ENCODE data around the gene FOXS1. TPM values are rescaled to one million over a fixed set of nuclear protein-coding genes. Genes with fewer than 3 reads are reported as not detected.

Gene FOXS1
- total RNA-seq, 3 donors from 2014 or later: 0.60 TPM; not detected in 2

GRCh38 chr20:31869942-31870725 lies 24.7 kb upstream of the FOXS1 start, which contains the start of the genes DUSP15 and TTLL9:
DUSP15 (minus strand) TSS chr20:31870527; CDS start chr20:31870337, 190 bp downstream.
TTLL9 (plus strand) TSS chr20:31870634; CDS start chr20:31871127, 493 bp downstream.
- TF ChIP-seq CTCF (IDR thresholded peaks at IDR 0.05): no peak
- ATAC-seq (peak; percentile 79), DNase-seq (peak in 2 of 3 donors; percentile 35 to 52)
- intact Hi-C loops (cut with DNase I, micrococcal nuclease): no loop called here
- peak within 1 kb of the TSS; percentile 17 for H3K4me3 ChIP-seq
- no peaks in the 10 kb centered on the region for H3K36me3 ChIP-seq (ENCODE audit: low read depth)
- peaks cover 13% of the 10 kb centered on the region for H3K4me1 ChIP-seq (ENCODE audit: low read depth)
- H3K9me3 ChIP-seq: no peaks in the 10 kb centered on the region

DNA sequence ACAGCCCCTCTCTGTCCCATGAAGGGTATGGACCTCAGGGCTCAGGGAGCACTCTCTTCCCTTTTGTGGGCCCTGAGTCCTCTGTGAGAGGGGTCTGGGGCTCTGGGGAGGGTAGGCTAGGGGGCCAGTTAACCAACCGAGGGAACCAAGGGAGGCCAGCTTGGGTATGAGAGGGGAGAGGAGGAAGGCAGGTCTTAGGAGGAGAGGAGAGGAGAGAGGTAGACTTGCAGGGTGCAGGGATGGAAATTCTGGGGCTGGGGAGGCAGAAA lies 24.2 kb upstream of the FOXS1 start:
- no peaks in the 10 kb centered on the region for H3K9me3 ChIP-seq
- DNase-seq: no peak
- intact Hi-C loops (cut with DNase I, micrococcal nuclease): no loop called here
- no peak for TF ChIP-seq CTCF (IDR thresholded peaks at IDR 0.05)
- no peak overlapping the region for H3K4me3 ChIP-seq
- H3K36me3 ChIP-seq (ENCODE audit: low read depth): no peaks in the 10 kb centered on the region
- ATAC-seq: no peak
- peaks cover 13% of the 10 kb centered on the region for H3K4me1 ChIP-seq (ENCODE audit: low read depth)

DNA sequence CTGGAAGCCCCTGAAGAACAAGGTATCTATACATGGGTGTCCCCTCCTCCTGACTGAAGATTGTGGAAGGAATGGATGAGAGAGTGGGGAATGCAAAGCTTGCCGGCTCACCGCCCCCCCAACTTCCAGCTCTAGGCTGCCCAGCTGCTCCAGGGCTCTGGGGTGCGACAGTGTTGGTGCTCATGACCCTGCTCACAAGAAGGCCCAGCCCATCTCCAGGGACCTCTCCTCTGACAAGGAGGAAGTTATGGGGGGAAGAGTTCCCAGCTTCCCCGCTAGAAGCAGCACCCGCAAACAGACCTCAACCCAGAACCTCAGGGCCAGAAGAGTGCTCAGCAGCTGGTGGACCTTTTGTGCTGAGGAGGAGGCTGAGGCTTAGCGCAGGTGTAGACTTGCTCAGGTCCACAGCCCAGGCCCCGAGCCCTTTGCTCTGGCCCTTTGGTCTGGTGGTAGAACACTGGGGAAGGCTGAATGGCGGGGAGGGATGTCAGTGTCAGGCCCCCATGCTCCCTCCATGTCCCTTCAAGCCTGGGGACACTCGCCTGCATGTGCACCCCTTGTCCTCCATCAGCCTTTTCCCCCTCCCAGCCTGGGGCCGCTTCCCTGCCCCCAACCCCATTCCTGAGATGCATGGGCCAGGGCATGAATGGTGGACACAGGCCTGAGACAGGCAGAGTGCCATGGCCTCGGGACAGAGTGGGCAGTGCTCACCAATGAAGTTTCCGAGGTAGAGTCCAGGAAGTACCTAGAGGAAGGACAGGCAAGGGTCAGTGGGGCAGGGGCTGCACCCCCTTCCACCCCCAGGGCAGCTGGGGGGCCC lies 23.7 kb upstream of the FOXS1 start:
- Histone ChIP-seq H3K9me3 (no peaks in the 10 kb centered on the region), H3K4me1 (ENCODE audit: low read depth) (peaks cover 13% of the 10 kb centered on the region), H3K36me3 (ENCODE audit: low read depth) (no peaks in the 10 kb centered on the region), H3K4me3 (no peak overlapping the region)
- no peak for DNase-seq
- ATAC-seq: no peak
- intact Hi-C loops (cut with DNase I, micrococcal nuclease): no loop called here
- no peak for TF ChIP-seq CTCF (IDR thresholded peaks at IDR 0.05)

- no peak for DNase-seq
- TF ChIP-seq CTCF (IDR thresholded peaks at IDR 0.05): no peak
- ATAC-seq: no peak
- H3K9me3 ChIP-seq: no peaks in the 10 kb centered on the region
- no peaks in the 10 kb centered on the region for H3K36me3 ChIP-seq (ENCODE audit: low read depth)
- no peak overlapping the region for H3K4me3 ChIP-seq
- intact Hi-C loops (cut with DNase I, micrococcal nuclease): no loop called here
- peaks cover 15% of the 10 kb centered on the region for H3K4me1 ChIP-seq (ENCODE audit: low read depth)
Observed at GRCh38 chr20:31866221-31866620, 20.8 kb upstream of the FOXS1 start.

GRCh38 chr20:31864521-31865400 lies 19.4 kb upstream of the FOXS1 start:
- Histone ChIP-seq H3K4me1 (ENCODE audit: low read depth) (peaks cover 13% of the 10 kb centered on the region), H3K9me3 (no peaks in the 10 kb centered on the region), H3K36me3 (ENCODE audit: low read depth) (no peaks in the 10 kb centered on the region), H3K4me3 (no peak overlapping the region)
- no peak for TF ChIP-seq CTCF (IDR thresholded peaks at IDR 0.05)
- DNase-seq (no peak), ATAC-seq (no peak)
- intact Hi-C loops (cut with DNase I, micrococcal nuclease): no loop called here

Measured in mucosa of descending colon (tissue), 3 donors.